Measurements from ENCODE around the gene UTS2B.
A peak's percentile ranks its signal among the peaks of the same experiment; 100 is the strongest.

The UTS2B gene

DNA sequence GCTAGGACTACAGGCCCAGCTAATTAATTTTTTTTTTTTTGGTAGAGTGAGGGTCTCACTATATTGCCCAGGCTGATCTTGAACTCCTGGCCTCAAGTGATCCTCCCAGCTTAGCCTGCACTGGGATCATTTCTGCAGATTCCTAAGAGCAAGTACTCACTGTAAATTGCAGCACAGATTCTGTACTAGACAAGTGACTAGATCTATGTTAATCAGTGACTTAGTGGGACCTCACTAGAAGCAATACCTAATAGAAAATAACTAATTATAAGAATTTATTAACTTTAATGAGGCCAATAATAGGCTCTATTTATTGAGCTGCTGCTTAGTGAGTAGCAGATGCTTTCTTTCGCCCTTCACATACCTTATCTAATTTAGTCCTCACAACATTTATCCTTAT, 10.6 kb upstream of the UTS2B start:
- Mint-ChIP-seq H3K4me1 (ENCODE audit: low read depth) (peaks cover 31% of the 10 kb centered on the region), H3K4me3 (no peak overlapping the region), H3K36me3 (ENCODE audit: low read depth) (no peaks in the 10 kb centered on the region), H3K27me3 (no peaks in the 10 kb centered on the region), H3K27ac (no peak overlapping the region), H3K9me3 (no peaks in the 10 kb centered on the region)
- no peak for DNase-seq

DNA sequence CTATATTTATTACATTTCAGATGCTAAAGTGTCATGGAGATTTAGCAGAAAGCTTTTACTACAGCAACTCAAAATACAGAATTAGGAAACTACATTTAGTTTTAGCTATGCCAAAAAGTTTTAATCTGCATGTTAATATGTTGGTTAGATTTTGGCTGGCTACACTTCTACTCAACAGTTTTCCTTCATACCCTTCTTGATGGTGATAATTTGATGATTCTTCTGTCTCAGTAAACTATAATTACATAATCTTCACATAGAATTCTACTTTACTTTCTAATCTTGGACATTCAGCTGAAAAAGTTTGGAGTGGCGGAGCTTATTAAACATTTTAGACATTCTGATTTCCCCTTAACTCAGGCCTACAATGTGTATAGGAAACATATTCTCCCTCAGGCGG, 10.0 kb upstream of the UTS2B start:
- Mint-ChIP-seq H3K4me1 (ENCODE audit: low read depth) (peaks cover 30% of the 10 kb centered on the region), H3K27me3 (no peaks in the 10 kb centered on the region), H3K9me3 (no peaks in the 10 kb centered on the region), H3K27ac (no peak overlapping the region), H3K36me3 (ENCODE audit: low read depth) (no peaks in the 10 kb centered on the region), H3K4me3 (no peak overlapping the region)
- DNase-seq = no peak

DNA sequence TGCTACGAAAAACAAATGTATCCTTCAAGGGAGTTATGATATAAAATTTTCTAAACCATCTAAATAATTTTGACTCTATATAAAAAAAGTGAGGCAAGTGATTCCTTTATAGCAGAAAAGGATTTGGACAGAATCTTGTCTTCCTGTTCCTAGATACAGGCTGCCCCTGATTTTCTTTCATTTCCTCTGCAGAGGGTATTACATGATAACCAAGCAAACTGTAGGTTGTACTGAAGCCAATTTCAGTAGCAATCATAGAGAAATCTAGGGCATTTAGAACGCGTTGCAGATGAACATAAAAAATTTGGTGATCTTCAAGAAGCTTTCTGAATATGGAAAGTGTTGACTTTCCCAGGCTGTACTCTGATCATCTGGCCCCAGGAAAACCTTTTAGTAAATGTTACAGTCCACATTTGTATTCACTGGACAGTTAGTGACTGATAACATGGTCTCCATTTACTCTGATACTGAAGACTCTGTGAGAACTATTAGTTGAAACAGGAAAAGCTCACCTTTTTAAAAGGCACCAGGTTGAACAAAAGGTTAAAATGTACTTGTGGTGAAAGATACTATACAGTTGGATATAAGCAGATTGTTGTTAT, 9.1 kb upstream of the UTS2B start:
- H3K4me1 Mint-ChIP-seq (ENCODE audit: low read depth) = peaks cover 31% of the 10 kb centered on the region
- no peaks in the 10 kb centered on the region for H3K27me3 Mint-ChIP-seq
- H3K9me3 Mint-ChIP-seq = no peaks in the 10 kb centered on the region
- DNase-seq = no peak
- no peak overlapping the region for H3K27ac Mint-ChIP-seq
- no peak overlapping the region for H3K4me3 Mint-ChIP-seq
- H3K36me3 Mint-ChIP-seq (ENCODE audit: low read depth) = no peaks in the 10 kb centered on the region

DNA sequence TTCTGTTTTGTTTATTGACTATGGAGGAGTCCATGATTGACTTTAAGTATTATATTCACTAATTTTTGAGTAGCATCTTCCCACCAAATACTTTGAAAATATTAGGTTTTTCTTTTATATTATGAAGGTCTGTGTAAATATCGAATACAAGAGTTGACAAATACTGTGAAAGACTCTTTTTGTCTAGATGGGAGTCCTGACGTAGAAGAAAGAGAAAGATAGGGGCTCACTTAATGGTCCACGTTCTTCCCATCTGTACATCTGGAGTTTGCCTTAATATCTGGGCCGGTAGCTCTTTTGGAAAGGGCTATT, 7.8 kb upstream of the UTS2B start:
- no peaks in the 10 kb centered on the region for H3K27me3 Mint-ChIP-seq
- no peaks in the 10 kb centered on the region for H3K36me3 Mint-ChIP-seq (ENCODE audit: low read depth)
- H3K4me3 Mint-ChIP-seq = no peak overlapping the region
- H3K27ac Mint-ChIP-seq = peak overlapping the region; percentile 37
- no peaks in the 10 kb centered on the region for H3K9me3 Mint-ChIP-seq
- H3K4me1 Mint-ChIP-seq (ENCODE audit: low read depth) = peaks cover 34% of the 10 kb centered on the region
- DNase-seq = no peak

DNA sequence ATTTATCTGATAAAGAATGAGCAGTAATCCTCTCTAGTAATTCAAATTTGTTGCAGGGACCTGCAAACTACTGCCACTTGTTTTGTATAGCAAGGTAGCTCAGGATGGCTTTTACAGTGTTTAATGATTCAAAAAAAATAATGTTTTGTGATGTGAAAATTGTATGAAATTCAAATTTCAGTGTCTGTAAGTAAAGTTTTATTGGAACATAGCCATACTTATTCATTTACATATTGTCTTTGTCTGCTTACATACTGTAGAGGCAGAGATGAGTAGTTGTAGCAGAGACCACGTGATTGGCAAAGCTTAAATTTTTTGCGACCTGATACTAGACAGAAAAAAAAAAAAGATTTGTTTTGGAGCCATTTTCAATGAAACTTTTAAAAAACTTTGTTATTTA, 6.5 kb upstream of the UTS2B start:
- no peak for DNase-seq
- peaks cover 37% of the 10 kb centered on the region for H3K4me1 Mint-ChIP-seq (ENCODE audit: low read depth)
- H3K9me3 Mint-ChIP-seq = no peaks in the 10 kb centered on the region
- peak overlapping the region; percentile 77 for H3K27ac Mint-ChIP-seq
- H3K27me3 Mint-ChIP-seq = no peaks in the 10 kb centered on the region
- H3K36me3 Mint-ChIP-seq (ENCODE audit: low read depth) = no peaks in the 10 kb centered on the region
- no peak overlapping the region for H3K4me3 Mint-ChIP-seq

DNA sequence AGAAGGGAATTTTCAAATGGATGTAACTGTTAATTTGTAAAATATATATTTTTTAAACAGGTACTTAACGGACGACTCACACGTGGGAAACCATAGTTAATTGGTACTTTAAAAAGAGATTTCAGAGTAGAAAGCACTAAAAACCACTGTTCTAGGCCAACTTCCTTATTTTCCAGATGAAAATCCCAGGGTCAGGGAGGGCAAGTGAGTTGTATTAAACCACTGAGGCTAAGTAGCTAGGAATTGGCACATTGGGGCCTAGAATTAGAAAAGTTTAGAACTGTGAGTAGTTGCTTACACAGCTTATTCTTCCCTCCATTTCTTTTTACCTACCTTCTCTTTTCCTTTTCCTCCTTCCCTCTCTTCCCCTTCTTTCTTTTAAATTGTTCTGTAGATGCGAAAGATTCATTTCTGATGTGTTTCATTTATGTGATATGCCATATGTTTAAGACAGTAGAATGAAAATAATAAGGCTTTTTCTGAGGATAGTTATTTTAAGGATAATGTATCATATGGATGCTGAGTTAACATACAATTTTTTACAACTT, 4.1 kb upstream of the UTS2B start:
- Mint-ChIP-seq H3K36me3 (ENCODE audit: low read depth) (peaks cover 3% of the 10 kb centered on the region), H3K27me3 (peaks cover 15% of the 10 kb centered on the region), H3K4me3 (no peak overlapping the region), H3K27ac (no peak overlapping the region), H3K9me3 (no peaks in the 10 kb centered on the region), H3K4me1 (ENCODE audit: low read depth) (peaks cover 39% of the 10 kb centered on the region)
- DNase-seq = no peak

DNA sequence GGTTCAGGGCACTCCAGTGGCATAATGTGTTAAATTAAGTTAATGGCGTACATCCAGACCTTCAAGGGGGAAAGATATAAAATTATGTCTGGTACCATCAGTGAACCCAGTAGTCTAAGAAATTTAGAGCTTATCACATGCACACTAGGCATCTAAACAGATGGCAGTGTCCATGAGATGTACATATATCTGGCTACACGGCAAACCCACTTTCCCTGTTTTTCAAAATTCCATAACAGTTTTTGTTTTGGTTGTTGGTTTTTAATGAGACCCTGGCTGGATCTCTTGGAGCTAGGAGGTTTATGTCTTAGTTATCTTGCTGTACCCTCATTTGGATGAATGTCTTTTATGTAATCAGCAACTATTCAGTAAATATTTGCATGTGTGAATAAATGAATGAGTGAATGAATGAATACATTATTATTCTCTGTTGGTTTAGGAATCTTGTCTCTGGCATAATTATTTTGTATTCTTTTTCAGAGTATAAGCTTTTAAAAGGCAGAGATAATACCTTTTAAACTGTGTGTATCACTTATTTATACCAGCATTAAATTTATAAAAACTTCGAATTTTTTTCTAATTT, 3.1 kb upstream of the UTS2B start:
- no peak overlapping the region for H3K27ac Mint-ChIP-seq
- peaks cover 20% of the 10 kb centered on the region for H3K27me3 Mint-ChIP-seq
- no peak overlapping the region for H3K4me3 Mint-ChIP-seq
- no peaks in the 10 kb centered on the region for H3K9me3 Mint-ChIP-seq
- H3K36me3 Mint-ChIP-seq (ENCODE audit: low read depth) = peaks cover 3% of the 10 kb centered on the region
- DNase-seq = no peak
- H3K4me1 Mint-ChIP-seq (ENCODE audit: low read depth) = peaks cover 38% of the 10 kb centered on the region

DNA sequence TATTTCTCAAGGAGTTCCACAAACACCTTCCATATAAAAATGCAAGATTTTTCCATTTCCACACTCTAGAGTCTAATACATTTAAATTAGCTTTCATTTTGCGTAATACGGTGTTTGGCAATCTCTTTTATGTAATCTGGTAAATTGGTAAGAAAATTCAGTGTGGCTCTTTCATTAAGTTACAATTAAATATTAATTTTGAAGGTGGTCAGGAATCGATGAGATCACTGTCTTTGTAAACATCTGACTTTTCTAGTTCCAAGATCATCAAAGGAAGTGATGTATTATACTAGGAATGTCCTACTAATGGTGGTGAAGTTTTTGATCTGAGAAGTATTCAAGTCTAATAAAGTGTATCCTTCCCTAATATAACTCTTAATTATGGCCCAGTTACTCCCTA, 1.1 kb upstream of the UTS2B start:
- DNase-seq = no peak
- Mint-ChIP-seq H3K27ac (no peak overlapping the region), H3K36me3 (ENCODE audit: low read depth) (peaks cover 3% of the 10 kb centered on the region), H3K27me3 (peaks cover 32% of the 10 kb centered on the region), H3K9me3 (no peaks in the 10 kb centered on the region), H3K4me3 (peak overlapping the region; percentile 78), H3K4me1 (ENCODE audit: low read depth) (peaks cover 25% of the 10 kb centered on the region)

DNA sequence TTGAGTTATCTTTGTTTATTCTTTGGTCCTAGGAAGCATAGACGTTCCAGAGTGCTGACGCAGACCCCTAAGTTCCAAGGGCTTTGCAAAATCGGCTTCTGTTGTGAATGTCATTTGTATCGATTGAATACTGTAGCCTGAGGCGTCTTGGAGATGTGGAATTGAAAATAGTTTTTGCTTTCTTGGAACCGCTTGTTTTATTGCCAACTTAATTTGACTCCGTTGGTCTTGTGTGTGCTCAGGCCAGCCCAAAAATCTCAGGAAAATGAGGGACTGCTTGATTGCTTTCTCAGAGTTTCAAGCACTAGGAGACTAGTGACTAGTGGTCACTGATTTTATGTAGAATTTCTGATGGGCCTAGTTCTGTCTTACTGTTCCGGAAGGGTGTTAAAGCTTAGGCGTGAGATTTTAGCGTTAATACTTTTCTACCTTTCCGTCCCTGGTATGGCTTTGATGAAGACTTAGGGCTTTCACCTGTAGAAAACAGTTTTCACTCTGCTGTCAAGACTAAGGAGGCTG, 263 bp upstream of the UTS2B start:
- DNase-seq = no peak
- Mint-ChIP-seq H3K9me3 (no peaks in the 10 kb centered on the region), H3K36me3 (ENCODE audit: low read depth) (peaks cover 3% of the 10 kb centered on the region), H3K4me1 (ENCODE audit: low read depth) (peaks cover 23% of the 10 kb centered on the region), H3K27me3 (peaks cover 32% of the 10 kb centered on the region), H3K27ac (no peak overlapping the region), H3K4me3 (peak overlapping the region; percentile 78)

DNA sequence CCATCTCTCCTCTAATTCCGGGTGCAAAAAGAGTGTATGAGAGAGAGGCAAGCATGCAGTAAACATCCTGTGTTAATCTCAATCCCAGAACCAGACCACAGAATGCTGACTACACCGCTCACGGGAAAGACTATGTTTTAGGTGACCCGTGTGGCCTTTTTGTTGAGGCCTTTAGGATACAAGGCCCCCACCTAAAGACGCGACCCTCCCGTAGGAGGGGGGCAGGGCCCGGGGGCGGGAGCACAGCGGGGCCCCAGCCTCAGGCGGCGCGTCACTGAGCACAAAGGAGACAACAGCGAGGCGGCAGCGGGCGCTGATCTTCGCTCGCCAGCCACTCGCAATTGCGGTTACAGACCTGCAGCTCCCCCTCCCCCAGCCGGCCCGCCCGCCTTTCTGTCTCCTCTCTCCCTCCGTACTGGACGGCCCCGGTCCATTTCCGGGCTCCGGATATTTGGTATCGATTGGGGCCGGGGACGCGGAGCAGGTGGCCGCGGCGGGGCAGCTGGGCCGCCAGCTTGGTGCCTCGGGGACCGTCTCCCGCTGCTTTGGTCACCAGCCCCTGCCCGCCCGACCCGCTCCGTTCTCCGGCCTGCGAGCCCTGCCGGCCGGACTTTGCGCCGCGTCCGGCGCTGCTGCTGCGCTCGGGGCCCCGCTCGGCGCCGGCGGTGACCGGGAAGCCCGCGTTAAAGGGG, 1.2 kb downstream of the UTS2B start, which contains the start of gene CCDC50:
TSS of gene CCDC50 (plus strand) at position 433 of the 692 bp plus-strand sequence. CDS start 281 bp downstream, outside the sequence.
- peaks cover 3% of the 10 kb centered on the region for H3K36me3 Mint-ChIP-seq (ENCODE audit: low read depth)
- peaks cover 19% of the 10 kb centered on the region for H3K4me1 Mint-ChIP-seq (ENCODE audit: low read depth)
- H3K4me3 Mint-ChIP-seq = peak within 1 kb of the TSS; percentile 78
- H3K27ac Mint-ChIP-seq = peak within 1 kb of the TSS; percentile 74
- H3K9me3 Mint-ChIP-seq = no peaks in the 10 kb centered on the region
- peaks cover 32% of the 10 kb centered on the region for H3K27me3 Mint-ChIP-seq
- peak; percentile 63 for DNase-seq

DNA sequence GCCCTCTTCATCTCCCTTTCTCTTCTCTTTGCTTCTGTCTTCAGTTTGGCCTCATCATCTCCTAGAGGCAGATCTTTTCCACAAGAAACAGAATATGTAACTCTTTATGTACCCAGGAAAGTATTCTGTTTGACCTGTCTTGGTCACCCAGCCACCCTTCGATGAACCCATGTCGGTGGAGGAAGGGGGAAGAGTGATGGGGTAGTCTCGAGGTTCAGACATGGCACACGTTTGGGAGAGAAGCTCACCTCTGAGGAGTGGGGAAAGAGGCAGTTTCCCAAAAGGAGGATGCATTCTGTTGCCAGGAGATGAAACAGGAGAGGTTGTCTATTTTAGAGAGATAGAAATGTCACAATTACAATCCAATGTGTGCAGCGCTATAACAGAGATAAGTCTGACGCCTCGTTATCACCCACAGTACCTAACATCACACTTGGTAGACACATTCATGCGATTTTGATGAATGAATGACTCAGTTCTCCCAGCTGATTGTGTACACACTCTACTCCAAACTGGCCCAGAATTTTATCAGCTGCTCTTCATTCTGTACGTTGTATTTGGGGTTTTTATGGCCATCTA, 1.9 kb downstream of the UTS2B start:
- Mint-ChIP-seq H3K9me3 (no peaks in the 10 kb centered on the region), H3K4me3 (peak overlapping the region; percentile 60), H3K27ac (peak overlapping the region; percentile 65), H3K4me1 (ENCODE audit: low read depth) (peaks cover 16% of the 10 kb centered on the region), H3K36me3 (ENCODE audit: low read depth) (peaks cover 3% of the 10 kb centered on the region), H3K27me3 (peaks cover 32% of the 10 kb centered on the region)
- no peak for DNase-seq

DNA sequence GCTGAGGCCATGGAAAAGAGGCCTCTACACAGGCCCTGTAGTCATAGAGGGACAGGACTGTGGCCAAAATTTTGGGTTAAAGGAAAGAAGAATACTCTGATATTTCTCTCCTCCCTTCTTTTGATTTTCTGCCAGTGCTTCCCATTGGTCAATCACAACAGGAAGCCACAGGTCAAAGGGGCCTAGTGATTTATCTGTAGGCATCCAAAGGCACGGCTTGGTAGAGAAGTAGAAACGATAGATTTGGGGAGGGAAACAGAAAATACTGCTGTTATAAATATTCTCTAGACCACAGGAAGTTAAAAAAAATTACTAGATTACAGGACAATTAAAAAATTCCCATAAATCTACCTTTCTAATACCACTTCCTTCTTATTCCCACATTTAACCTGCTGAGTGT, 2.8 kb downstream of the UTS2B start:
- Mint-ChIP-seq H3K4me1 (ENCODE audit: low read depth) (peaks cover 13% of the 10 kb centered on the region), H3K27me3 (peaks cover 32% of the 10 kb centered on the region), H3K27ac (no peak overlapping the region), H3K36me3 (ENCODE audit: low read depth) (peaks cover 3% of the 10 kb centered on the region), H3K4me3 (no peak overlapping the region), H3K9me3 (no peaks in the 10 kb centered on the region)
- no peak for DNase-seq

DNA sequence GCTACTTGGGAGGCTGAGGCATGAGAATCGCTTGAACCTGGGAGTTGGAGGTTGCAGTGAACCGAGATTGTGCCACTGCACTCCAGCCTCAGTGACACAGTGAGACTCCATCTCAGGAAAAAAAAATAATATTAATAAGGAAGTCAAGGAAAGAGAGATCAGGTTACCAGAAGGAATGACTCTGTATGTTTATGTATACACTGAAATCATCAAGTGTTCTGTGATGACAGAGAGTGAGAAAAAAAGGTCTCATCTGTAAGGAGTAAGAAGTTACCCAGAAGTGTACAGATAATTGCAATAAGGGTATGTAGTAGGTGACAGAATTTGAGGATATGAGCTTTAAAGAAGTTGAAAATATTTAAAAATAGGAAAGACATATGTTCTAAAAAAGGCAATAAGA, 5.4 kb downstream of the UTS2B start:
- DNase-seq = no peak
- H3K4me3 Mint-ChIP-seq = no peak overlapping the region
- H3K27me3 Mint-ChIP-seq = peaks cover 20% of the 10 kb centered on the region
- H3K27ac Mint-ChIP-seq = no peak overlapping the region
- peaks cover 6% of the 10 kb centered on the region for H3K4me1 Mint-ChIP-seq (ENCODE audit: low read depth)
- H3K9me3 Mint-ChIP-seq = no peaks in the 10 kb centered on the region
- H3K36me3 Mint-ChIP-seq (ENCODE audit: low read depth) = peaks cover 1% of the 10 kb centered on the region

DNA sequence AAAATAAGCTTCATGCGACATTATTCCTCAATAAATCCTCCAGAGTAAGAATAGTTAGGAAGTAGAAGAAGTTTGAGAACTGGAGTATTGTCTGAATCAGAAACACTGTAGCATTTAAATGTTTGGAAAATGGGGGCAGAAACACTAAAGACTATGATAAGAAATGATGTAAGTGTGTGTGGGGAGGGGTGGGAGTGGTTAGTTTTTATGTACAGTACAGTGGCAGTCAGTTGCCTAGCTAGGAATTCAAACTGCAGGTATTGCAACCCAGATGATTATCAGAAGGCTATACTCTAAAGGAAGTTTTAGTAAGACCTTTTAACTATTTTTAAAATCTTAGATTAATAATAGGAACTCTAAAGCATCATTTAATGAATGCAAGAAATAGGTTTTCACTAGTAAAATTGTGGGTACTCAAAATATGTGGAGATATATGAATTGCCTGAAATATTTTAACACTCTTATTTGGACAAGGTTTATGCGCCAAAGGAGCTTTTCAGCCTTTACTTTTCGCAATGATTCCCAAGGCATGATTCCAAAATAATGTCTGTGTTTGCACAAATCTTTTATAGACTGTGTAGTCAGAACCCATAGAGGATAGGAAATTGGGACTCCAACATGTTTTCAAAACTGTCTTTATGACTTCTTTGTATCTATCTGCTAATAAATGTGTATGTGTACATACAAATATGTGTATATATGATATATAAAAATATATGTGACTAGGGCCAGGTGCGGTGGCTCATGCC, 9.1 kb downstream of the UTS2B start:
- H3K27ac Mint-ChIP-seq = no peak overlapping the region

More for the DNA sequence above, 9.1 kb downstream of the UTS2B start:
- Mint-ChIP-seq H3K9me3 (no peaks in the 10 kb centered on the region), H3K36me3 (ENCODE audit: low read depth) (no peaks in the 10 kb centered on the region), H3K27me3 (no peaks in the 10 kb centered on the region), H3K4me1 (ENCODE audit: low read depth) (no peaks in the 10 kb centered on the region), H3K4me3 (no peak overlapping the region)
- DNase-seq = no peak

Measured in activated T-cell treated with anti-CD3 and anti-CD28 coated beads, Interleukin-2, amount 50 U/mL, for 24 hours (primary cell).